ENCODE measurements around the gene ZBTB20. TPM values are rescaled to one million over a fixed set of nuclear protein-coding genes. Genes with fewer than 3 reads are reported as not detected.

ZBTB20 gene
- total and polyA plus RNA-seq, 10 of the 15 experiments (the other 5 are each of a cell fraction or from before 2014, with no cell fraction given) = 0.20 to 5.5 (median 2.2) TPM

- no peaks in the 10 kb centered on the region for H3K36me3 ChIP-seq (ENCODE audit: control insufficient read depth in 2 of 2, insufficient read depth in 2 of 2, low read length in 1 of 2)
- no peak overlapping the region for H3K9ac ChIP-seq (ENCODE audit: control insufficient read depth, insufficient read depth, low read length)
- H3K27me3 ChIP-seq (replicated peaks in 1 of 2; ENCODE audit: control insufficient read depth in 2 of 2, insufficient read depth in 2 of 2, low read length in 1 of 2) = no peaks in the 10 kb centered on the region
- ChIA-PET SMC1A (ENCODE audit: uncharacterized antibody, unreplicated experiment) (interaction anchor here (1.7 kb wide), 1 partner anchor 16 kb away, joined by 5 read pairs; no protein-coding TSS in a partner anchor), POLR2A (no interaction called here), CTCF (no interaction called here), RAD21 (ENCODE audit: unreplicated experiment) (no interaction called here)
- H3K9me3 ChIP-seq (replicated peaks; ENCODE audit: control insufficient read depth, insufficient read depth, low read length) = no peaks in the 10 kb centered on the region
- no peak for ATAC-seq
- no peaks in the 10 kb centered on the region for H4K20me1 ChIP-seq (ENCODE audit: control insufficient read depth, insufficient read depth)
- no TSS peak for BruUV-seq (replicated peaks)
- intact Hi-C loops (cut with micrococcal nuclease; ENCODE audit: unreplicated experiment) = no loop called here
- H3K27ac ChIP-seq (ENCODE audit: control insufficient read depth, insufficient read depth) = no peak overlapping the region
- H3K4me1 ChIP-seq (ENCODE audit: control insufficient read depth, insufficient read depth, low read length) = peaks cover 3% of the 10 kb centered on the region; the same call in 1 of the 2 replicates
- no peaks in the 10 kb centered on the region for H3K79me2 ChIP-seq (ENCODE audit: control insufficient read depth, insufficient read depth, low read length)
- no peak for TF ChIP-seq RBBP5 (conservative IDR thresholded peaks at IDR 0.05)
- TF ChIP-seq ZBED1 (IDR thresholded peaks at IDR 0.05; ENCODE audit: borderline replicate concordance) = no peak
- no peak for TF ChIP-seq NRF1 (conservative IDR thresholded peaks at IDR 0.05; ENCODE audit: low read depth, low read length)
- TF ChIP-seq CHD2 (IDR thresholded peaks at IDR 0.05; ENCODE audit: borderline replicate concordance, low read depth, low read length) = no peak
- no peak for TF ChIP-seq NBN (IDR thresholded peaks at IDR 0.05)
- TF ChIP-seq RB1 (IDR thresholded peaks at IDR 0.05; ENCODE audit: borderline replicate concordance) = no peak
- no peak for TF ChIP-seq ZNF384 (IDR thresholded peaks at IDR 0.05; ENCODE audit: borderline replicate concordance, low read depth, low read length)
- no peak for DNase-seq (ENCODE audit: low read depth, low spot score)
- in situ Hi-C loops (cut with MboI) = no loop called here
- H3K4me3 ChIP-seq = no peak overlapping the region
- no peak overlapping the region for H3K4me2 ChIP-seq (ENCODE audit: control insufficient read depth, insufficient read depth)
- H2AFZ ChIP-seq (ENCODE audit: control insufficient read depth, low read depth, low read length) = no peak overlapping the region
- peak; percentile 31 for FAIRE-seq
Measured at GRCh38 chr3:114939920-114940319, 207.2 kb downstream of the ZBTB20 start.

- WGBS (ENCODE audit: insufficient coverage, insufficient replicate concordance, low lambda C conversion rate, missing lambda C conversion rate) = 100% methylated on average over 1 of the region's 1 CpG
- ATAC-seq (no peak; the same call in 2 of the 3 replicates), DNase-seq (ENCODE audit: low read depth, low spot score) (no peak), FAIRE-seq (no peak)
- Histone ChIP-seq H3K27ac (ENCODE audit: control insufficient read depth, insufficient read depth) (no peak overlapping the region), H3K4me3 (no peak overlapping the region), H3K36me3 (ENCODE audit: control insufficient read depth in 2 of 2, insufficient read depth in 2 of 2, low read length in 1 of 2) (no peaks in the 10 kb centered on the region), H4K20me1 (ENCODE audit: control insufficient read depth, insufficient read depth) (no peaks in the 10 kb centered on the region), H3K9ac (ENCODE audit: control insufficient read depth, insufficient read depth, low read length) (no peak overlapping the region), H3K4me1 (ENCODE audit: control insufficient read depth, insufficient read depth, low read length) (no peaks in the 10 kb centered on the region), H3K27me3 (replicated peaks in 1 of 2; ENCODE audit: control insufficient read depth in 2 of 2, insufficient read depth in 2 of 2, low read length in 1 of 2) (no peaks in the 10 kb centered on the region), H3K4me2 (ENCODE audit: control insufficient read depth, insufficient read depth) (no peak overlapping the region), H3K79me2 (ENCODE audit: control insufficient read depth, insufficient read depth, low read length) (no peaks in the 10 kb centered on the region), H2AFZ (ENCODE audit: control insufficient read depth, low read depth, low read length) (no peak overlapping the region), H3K9me3 (replicated peaks; ENCODE audit: control insufficient read depth, insufficient read depth, low read length) (no peaks in the 10 kb centered on the region)
- ChIA-PET SMC1A (ENCODE audit: uncharacterized antibody, unreplicated experiment) (interaction anchor here (1.4 kb wide), 1 partner anchor 13 kb away, joined by 3 read pairs; no protein-coding TSS in a partner anchor), RAD21 (ENCODE audit: unreplicated experiment) (no interaction called here), POLR2A (no interaction called here), CTCF (no interaction called here)
- no peak for TF ChIP-seq EP300 (IDR thresholded peaks at IDR 0.05; ENCODE audit: borderline replicate concordance in 1 of 2, control insufficient read depth in 1 of 2, low read depth in 2 of 2, low read length in 2 of 2)
- TF ChIP-seq FOXM1 (IDR thresholded peaks at IDR 0.05; ENCODE audit: low read depth, low read length) = no peak
- no peak for TF ChIP-seq IRF3 (IDR thresholded peaks at IDR 0.05)
- TF ChIP-seq TCF7 (IDR thresholded peaks at IDR 0.05; ENCODE audit: borderline replicate concordance) = no peak
- TF ChIP-seq MAX (IDR thresholded peaks at IDR 0.05; ENCODE audit: low read depth, low read length) = no peak
- TF ChIP-seq CBX5 (IDR thresholded peaks at IDR 0.05; ENCODE audit: low read depth) = no peak
- in situ Hi-C loops (cut with MboI) (no loop called here), intact Hi-C loops (cut with micrococcal nuclease; ENCODE audit: unreplicated experiment) (no loop called here)
- BruUV-seq (replicated peaks) = no TSS peak
Measured at GRCh38 chr3:114933407-114933806, 213.7 kb downstream of the ZBTB20 start.
